COLO668 (cell line): ENCODE measurements around the gene ARL16.

Experiments
- DNase-seq: peaks from one replicate; lab custom pipeline; 2025; ENCODE audit not compliant: unreplicated experiment; lab: John Stamatoyannopoulos, UW

The ARL16 gene

DNA sequence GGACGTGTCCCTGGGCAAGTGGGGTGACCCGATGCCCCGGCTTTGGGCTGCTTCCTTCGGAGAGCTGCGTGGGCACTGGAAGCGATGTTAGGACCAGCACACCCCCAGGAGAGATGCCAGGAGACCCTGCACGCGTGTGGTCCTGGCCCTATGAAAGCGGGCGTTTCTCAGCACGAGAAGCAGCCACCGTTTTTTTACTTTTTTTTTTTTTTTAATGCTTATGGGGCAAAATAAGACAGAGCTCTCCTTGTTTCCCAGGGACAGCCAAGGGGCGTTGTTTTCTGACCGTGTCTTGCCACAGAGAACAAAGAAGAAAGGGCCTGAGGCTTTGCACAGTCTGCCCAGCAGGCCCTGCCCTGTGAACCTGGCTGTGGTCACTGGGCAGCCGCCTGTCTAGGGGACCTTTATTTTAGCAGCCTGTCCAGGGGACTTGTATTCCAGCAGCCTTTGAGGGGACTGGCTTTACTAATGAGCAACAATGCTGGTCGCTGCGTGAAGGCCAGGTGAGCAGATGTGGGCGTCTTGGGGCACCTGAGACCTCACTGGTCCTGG lies 29.5 kb upstream of the ARL16 start:
- DNase-seq, result no peak

DNA sequence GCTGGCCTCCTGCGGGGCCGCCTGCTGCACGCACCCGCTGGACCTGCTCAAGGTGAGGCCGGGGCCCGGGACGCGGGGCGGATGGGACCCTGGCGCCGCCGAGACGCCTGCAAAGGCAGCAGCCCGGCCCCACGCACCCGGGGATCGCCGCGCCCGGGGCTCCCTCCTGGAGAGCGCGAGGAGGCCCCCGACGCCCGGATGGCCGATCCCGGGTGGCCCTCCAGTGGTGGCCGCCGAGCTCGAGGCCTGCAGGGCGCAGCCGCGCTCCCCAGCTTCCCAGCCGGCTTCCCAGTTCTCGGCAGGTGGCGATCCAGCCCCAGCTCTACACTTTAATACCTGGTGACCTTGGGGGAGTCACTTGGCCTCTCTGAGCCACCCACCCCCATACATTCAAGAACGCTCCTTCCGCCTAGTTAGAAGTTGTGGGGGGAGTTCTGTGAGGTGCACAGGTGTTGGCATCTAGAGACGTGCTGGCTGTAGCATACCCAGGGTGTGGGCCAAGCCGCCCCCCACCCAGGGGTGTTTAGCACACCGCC lies 28.9 kb upstream of the ARL16 start:
- DNase-seq, result peak; percentile 69

DNA sequence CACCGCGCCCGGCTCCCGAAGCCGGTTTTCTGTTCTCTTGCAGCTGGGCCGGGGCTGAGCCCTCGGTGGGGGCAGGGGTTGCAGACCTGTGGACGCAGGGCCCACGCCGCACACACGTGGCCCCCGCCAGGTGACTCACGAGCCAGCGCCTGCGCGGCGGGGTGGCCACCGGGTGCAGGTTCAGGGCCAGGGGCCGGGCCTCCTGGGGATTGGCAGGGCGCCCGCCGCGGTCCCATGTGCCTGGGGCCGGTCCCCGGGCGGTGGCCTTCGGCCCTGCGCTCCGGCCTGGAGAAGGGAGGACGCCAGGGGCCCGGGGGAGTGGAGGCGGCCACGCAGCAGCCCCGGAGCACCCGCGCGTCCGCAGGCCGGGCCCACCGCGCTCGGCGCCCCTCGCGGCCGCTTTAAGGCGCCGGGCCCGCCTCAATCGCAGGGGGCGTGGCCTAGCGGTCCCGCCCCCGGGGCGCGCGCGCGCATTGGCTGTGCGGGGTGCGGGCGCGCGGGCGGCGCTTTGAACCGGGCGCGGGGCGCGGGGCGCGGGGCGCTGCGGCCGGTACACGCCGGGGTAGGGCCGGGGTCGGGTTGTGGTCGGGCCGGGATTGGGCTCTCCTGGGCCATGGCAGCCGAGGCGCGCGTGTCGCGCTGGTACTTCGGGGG lies 28.3 kb upstream of the ARL16 start, which contains the start of gene SLC25A10:
Gene SLC25A10, plus strand, starts transcription at position 471 of the 654 bp plus-strand sequence. Its CDS starts 143 bp downstream, at position 614.
- DNase-seq, result peak; percentile 94

DNA sequence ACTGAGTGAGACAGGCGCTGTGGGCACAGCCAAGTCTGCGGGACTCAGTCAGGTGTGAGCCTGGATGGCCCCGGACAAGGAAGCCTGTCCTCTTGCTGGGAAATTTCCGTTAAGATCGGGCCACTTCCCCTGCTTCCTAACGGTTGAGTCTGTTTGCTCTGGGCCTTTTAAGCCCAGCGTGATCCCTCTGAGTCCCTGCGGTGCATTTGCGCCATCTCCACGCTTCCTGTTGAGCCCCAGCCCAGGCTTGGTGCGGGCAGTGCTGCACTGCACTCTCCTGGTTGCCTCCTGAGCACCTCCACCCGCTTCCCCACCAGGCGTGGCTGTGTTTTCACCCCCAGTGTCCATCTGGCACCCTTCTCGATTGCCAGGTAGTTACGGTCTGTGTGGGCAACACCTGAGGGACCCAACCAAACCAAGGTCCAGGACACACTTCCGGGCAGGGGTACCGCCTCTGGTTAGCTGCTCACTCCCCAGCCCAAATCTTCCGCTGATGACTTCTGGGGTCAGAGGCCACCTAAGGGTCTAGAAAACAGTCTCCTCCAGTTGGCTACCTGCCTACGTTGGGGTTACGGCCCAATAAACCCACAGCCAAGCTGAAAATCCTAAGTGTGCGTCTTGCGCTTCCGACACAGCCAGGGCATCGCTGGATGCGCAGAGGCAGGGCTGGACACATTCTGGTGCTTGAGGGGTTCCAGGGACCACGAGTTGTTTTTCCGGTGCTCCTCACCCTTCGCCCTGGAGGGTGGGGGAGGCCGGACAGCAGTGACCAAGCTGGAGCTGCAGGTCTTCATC lies 27.1 kb upstream of the ARL16 start:
- DNase-seq, result peak; percentile 57

DNA sequence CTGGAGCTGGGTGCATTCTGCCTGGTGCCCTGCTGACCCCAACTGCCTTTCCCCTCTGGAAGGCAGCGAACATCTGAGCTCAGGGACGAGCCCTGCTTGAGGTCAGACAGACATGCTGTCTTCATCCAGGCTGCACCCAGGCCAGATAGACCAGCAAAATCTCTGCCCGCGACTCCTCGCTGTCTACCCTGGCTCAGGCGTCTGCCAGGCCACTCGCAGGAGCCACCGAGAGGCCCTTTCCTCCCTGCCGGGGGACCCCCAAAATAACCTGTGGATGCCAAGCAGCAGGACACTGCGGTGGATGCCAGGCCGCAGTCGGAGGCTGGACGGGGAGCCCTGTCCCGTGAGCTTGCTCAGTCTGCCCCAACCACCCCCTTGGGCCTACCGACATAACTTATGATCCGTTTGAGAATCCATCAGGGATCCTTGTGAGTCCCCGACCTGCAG lies 25.2 kb upstream of the ARL16 start:
- DNase-seq, result no peak

DNA sequence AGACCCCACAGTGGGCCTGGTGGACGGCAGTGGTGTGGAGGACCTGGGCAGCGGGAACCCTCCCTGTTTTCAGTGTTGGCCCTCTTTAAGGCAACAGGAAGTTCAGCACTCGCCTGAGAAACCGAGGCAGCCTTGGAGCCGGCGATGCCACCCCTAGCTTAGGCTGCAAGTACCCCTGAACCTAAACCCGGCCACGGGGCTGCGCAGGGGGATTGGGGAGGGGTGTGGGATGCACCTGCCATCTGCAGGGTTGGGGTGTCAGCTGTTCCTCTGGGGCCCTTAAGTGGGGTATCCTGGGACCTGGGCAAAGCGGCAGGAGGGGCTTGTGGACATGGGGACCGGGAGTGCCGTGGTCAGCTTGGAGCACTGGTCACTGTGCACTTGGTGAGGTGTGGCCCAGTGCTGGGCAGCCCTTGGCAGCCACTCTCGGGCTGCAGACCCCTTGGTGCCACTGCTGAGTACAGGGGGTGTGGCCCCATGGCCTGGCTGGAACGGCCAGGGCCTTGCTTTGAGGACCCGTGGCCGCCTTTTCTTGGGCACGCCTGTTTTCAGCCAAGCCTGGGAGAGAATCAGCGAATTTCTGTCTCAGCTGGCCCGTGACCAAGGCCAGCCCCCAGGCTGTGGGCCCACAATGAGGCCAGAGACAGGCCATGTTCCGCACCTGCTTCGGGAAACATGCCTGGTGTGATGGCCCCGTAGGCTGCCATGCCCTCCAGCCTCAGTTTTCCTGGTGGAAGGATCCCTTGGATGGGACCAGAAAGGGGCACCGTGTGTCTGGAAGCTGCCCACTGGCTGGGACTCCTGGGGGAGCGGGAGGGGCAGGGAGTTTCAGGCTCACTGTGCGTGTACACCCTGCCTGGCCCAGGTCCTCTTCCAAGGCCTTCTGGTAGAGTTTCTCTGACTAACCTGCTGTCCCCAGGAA lies 24.4 kb upstream of the ARL16 start:
- no peak for DNase-seq

DNA sequence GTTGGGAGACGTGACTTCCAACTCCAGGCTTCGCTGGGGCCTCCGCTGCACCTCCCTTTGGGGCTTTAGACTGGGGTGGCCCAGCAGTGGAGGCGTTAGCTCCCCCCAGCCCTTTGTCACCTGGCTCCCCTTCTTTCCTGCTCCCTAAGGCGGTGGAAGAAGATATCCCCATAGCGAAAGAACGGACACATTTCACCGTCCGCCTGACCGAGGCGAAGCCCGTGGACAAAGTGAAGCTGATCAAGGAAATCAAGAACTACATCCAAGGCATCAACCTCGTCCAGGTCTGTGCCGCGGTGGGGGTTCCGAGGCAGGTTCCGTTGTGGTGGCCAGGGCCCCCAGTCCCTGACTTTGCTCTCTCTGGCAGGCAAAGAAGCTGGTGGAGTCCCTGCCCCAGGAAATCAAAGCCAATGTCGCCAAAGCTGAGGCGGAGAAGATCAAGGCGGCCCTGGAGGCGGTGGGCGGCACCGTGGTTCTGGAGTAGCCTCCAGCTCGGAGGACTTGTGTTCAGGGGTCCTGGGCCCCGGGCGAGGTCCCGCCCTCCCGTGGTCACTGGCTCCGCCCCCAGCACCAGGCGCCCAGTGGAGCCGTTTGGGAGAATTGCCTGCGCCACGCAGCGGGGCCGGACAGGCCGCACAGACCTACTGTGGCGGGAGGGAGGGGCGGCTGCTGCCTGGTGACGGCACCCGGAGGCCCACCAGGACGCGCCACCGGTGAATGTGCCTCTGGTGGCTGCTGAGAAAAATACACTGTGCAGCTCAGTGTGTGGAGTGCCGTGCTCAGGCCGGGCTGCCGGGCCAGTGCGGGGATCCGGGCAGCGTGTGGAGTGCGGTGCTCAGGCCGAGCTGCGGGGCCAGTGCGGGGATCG lies 23.4 kb upstream of the ARL16 start:
- DNase-seq, result no peak

DNA sequence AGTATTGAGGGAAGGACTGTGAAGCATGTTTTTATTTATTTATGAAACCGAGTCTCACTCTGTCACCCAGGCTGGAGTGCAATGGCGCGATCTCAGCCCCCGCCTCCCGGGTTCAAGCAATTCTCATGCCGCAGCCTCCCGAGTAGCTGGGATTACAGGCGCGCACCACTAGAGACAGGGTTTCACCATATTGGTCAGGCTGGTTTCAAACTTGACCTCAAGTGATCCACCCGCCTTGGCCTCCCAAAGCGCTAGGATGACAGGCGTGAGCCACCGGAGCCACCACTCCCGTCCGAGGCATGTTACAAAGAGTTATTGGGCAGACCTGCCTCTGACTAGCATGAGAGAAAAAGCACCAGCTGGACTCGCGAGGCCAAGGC lies 22.6 kb upstream of the ARL16 start:
- DNase-seq, result no peak

DNA sequence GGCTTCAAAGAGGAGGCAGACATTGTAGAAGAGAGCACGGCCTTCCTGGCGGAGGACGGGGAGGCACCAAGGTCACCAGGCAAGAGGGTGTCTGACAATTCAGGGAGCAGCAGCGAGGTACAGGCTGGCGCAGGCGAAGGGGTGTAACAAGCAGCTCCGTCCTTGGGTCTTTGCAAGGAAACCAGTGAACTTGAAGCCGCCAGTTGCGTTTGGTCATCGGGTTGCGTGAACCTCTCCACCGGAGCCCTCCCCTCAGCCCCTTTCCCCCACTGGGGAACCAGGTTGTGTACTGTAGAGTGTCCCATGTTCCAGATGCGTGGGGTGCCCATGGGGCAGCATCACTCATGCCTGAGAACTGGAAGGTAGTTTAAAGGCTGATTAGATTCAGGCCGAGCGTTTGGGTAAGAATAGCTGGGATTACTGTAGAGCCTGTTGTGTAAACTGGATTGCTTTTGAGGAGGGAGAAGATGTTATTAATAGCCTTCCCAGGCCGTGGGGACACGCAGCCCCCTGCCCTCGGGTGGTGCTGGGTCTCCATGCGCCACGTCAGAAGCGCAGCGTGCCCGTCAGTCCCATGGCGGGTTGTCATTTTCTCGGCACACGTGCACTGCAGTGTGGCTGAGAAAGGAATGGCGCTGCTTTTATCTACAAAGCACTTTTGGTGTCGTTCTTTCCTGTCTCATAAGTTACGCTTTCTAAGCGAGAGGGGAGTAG lies 22.1 kb upstream of the ARL16 start:
- no peak for DNase-seq

DNA sequence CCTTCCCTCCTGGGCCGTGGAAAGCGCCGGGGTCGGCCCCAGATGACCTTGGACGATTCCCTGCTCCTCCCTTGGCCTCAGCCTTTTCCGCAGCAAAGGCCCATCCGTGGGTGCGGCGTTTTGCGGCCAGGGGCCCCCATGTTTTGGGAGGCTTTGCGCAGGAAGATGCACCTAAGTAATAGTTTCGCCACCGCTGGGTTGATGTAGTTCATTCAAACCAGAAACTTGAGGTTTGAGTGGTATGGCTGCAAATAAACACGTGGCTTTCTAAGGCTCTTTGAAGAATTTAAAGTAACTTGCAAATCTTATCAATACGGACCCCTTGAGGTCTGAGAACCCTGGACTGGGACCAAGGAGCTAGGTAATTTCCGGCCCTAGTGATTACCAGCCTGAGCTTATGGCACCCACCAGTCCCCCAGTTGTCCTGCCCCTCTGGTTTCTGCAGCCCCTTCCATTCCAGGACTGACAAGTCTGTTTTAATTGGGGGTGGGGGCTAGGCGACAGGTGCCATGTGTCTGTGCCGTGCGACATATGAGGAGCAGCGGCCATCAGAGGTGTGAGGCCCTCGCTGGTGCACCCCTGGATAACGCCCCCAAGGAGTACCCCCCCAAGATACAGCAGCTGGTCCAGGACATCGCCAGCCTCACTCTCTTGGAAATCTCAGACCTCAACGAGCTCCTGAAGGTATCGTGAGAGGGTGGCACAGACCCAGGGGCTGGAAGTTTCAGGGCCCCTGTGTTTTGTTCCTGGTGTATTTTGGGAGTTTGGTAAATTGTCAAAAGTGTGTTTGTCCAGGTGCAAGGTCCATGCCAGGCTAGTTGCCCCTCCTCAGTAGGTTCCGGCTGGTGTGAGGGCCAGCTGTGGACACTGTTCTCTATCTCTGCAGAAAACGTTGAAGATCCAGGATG lies 20.4 kb upstream of the ARL16 start:
- DNase-seq, result no peak

DNA sequence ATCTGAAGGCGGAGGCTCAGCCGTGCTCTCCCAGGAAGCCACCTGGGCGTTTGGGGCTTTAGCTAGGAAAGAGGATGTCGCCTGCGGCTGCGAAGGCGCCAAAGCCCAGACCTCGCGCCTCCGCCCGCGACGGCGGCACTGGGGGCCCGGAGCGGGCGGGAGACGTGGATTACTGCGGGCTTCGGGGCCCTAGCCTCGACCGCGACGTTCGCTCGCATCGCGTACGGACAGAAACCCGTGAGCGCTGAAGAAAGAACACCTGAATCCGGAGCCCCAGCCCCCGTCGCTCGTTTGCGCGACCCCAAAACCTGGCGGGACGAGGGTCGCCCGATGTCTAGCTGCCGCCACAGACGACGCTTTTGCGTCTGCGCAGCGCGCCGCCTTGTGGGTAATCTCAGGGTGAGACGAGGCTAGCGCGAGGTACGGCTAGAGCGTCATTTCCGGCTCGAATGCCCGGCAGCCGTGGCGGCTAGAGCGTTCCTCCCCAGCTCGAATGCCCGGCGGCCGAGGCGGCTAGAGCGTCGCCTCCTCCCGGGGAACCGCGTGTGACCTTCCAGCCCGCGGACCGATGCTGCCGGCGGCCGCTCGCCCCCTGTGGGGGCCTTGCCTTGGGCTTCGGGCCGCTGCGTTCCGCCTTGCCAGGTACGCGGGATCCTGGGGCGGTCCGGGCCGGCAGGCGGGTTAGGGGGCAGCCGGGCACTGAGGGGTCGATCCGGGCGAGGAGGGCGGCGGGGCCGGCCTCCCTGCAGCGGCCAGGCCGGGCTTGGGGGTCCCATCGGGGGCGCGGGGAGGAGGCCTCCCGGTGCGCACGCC lies 19.5 kb upstream of the ARL16 start, which contains the start of gene MRPL12:
Gene MRPL12, plus strand, starts transcription at position 434 of the 813 bp plus-strand sequence. Its CDS starts 135 bp downstream, at position 569.
- DNase-seq, result peak; percentile 94

DNA sequence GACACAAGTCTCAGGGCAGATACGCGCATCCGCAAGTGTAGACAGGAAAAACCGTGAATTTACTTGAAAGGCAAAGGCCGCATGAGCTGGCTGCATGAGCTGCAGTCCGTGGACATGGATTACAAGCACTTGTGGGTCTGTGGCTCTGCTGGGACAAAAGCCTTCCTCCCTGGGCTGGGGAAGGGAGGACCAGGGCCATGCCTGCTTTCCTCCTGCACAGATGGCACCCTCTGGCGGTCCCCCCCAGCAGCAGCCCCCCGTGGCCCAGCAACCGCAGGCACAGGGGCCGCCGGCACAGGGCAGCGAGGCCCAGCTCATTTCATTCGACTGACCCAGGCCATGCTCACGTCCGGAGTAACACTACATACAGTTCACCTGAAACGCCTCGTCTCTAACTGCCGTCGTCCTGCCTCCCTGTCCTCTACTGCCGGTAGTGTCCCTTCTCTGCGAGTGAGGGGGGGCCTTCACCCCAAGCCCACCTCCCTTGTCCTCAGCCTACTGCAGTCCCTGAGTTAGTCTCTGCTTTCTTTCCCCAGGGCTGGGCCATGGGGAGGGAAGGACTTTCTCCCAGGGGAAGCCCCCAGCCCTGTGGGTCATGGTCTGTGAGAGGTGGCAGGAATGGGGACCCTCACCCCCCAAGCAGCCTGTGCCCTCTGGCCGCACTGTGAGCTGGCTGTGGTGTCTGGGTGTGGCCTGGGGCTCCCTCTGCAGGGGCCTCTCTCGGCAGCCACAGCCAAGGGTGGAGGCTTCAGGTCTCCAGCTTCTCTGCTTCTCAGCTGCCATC lies 17.9 kb upstream of the ARL16 start:
- peak; percentile 15 for DNase-seq

DNA sequence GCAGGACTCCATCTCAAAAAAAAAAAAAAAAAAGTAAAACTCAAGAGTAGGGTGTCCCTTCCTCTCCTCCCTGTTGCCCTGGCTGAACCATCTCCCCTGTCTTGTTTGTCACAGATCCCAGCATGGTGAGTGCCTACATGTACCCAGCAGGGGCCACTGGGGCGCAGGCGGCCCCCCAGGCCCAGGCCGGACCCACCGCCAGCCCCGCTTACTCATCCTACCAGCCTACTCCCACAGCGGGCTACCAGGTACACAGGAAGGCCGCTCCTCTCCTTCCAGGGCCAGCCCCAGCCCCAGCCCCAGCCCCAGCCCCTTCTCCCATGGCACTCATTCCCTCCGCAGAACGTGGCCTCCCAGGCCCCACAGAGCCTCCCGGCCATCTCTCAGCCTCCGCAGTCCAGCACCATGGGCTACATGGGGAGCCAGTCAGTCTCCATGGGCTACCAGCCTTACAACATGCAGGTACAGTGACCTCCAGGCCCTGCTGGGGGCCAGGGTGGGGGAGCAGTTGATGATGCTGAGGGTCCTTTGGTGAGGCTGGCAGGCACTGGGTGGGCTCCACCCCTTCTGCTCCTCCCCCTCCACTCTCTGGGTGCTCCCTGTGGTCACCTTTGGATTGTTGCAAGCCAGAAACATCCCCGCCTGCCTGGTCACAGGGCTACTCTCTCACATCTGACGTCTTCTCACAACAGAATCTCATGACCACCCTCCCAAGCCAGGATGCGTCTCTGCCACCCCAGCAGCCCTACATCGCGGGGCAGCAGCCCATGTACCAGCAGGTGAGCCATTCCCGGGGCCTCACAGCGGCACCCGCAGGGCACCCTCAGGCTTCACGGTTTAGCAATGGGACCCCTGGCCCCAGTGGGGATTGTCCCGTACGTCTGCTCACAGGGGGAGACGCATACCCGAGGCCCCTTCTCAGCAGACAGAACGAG lies 17.0 kb upstream of the ARL16 start:
- DNase-seq, result no peak

DNA sequence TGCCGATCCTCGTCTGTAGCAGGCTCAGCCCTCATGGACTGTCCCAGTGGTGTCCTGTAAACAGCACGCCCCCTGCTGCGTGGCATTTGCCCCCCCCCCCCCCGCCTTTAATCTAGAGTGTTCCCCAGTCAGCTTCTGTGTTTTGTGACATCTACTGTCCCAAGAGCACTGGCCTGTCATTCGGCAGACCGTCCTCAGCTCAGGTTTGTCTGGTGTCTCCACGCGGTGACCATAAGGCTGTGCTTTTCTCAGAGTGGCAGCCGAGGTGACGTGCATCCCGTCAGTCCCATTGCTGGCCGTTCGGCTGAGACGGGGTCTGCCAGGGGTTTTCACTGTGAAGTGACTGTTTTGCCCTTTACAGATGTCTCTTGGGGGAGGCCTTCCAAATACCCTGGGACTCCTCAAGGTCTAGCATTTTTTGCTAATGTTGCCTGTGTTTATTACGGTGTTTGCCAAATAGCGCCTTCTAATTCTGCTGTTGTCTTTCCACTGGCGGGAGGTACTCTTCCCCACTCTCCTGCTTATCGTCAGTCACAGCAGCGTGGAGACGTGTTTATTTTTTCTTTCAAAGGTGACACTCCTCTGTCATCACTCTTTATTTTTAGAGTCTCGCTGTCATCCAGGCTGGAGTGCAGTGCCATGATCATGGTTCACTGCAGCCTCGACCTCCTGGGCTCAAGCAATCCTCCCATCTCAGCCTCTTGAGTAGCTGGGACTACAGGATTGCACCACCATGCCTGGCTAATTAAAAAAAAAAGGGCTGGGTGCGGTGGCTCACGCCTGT lies 13.9 kb upstream of the ARL16 start:
- DNase-seq, result no peak
